ENCODE results near the gene CDC42. TPM values are rescaled to one million over a fixed set of nuclear protein-coding genes. Genes with fewer than 3 reads are reported as not detected.

Gene CDC42
- total and polyA plus RNA-seq, 2 experiments from 2014 or later, result 119 to 184 TPM

GRCh38 chr1:22132517-22133235 is 80.2 kb downstream of the CDC42 start:
- Histone ChIP-seq H4K20me1 (replicated peaks; ENCODE audit: insufficient read depth) (no peaks in the 10 kb centered on the region; the same call in 1 of the 2 replicates), H3K4me2 (no peak overlapping the region), H3K4me1 (ENCODE audit: insufficient read depth) (peaks cover 21% of the 10 kb centered on the region), H3K4me3 (no peak overlapping the region), H3K27me3 (ENCODE audit: insufficient read depth) (no peaks in the 10 kb centered on the region), H3F3A (replicated peaks; ENCODE audit: low read depth) (0 out of 2 replicates have a peak, but pooled peaks cover 3% of the 10 kb centered on the region), H3K79me2 (replicated peaks; ENCODE audit: insufficient read depth) (no peaks in the 10 kb centered on the region), H3K27ac (ENCODE audit: low read depth) (no peak overlapping the region), H3K36me3 (ENCODE audit: insufficient read depth) (no peaks in the 10 kb centered on the region), H2AFZ (no peak overlapping the region), H3K9me2 (ENCODE audit: insufficient read depth) (no peaks in the 10 kb centered on the region)
- ATAC-seq, result no peak
- Mint-ChIP-seq H3K4me1 (peaks cover 26% of the 10 kb centered on the region), H3K27ac (no peak overlapping the region), H3K4me3 (no peak overlapping the region), H3K9me3 (no peaks in the 10 kb centered on the region; the same call in 2 of the 3 replicates), H3K27me3 (ENCODE audit: insufficient read depth, low read depth, poor library complexity) (peaks cover 14% of the 10 kb centered on the region), H3K36me3 (ENCODE audit: low read depth) (no peaks in the 10 kb centered on the region)
- TF ChIP-seq CTCF (conservative IDR thresholded peaks at IDR 0.05; ENCODE audit: low read depth in 2 of 2), result no peak
- TF ChIP-seq EZH2phosphoT487 (IDR thresholded peaks at IDR 0.05; ENCODE audit: unreplicated experiment), result no peak
- TF ChIP-seq JUNB (IDR thresholded peaks at IDR 0.05; ENCODE audit: unreplicated experiment), result no peak
- no peak for TF ChIP-seq ZNF114 (CRISPR knock-in tag; IDR thresholded peaks at IDR 0.05)
- DNase-seq (ENCODE audit: low spot score), result no peak

GRCh38 chr1:22133247-22133930 is 80.9 kb downstream of the CDC42 start:
- H3K4me2 ChIP-seq, result peak overlapping the region; percentile 48; the same call in 1 of the 2 replicates
- no peak overlapping the region for H2AFZ ChIP-seq
- Mint-ChIP-seq H3K9me3 (no peaks in the 10 kb centered on the region; the same call in 2 of the 3 replicates), H3K4me1 (peaks cover 33% of the 10 kb centered on the region), H3K27me3 (ENCODE audit: insufficient read depth, low read depth, poor library complexity) (peaks cover 14% of the 10 kb centered on the region), H3K36me3 (ENCODE audit: low read depth) (no peaks in the 10 kb centered on the region), H3K27ac (no peak overlapping the region), H3K4me3 (no peak overlapping the region)
- 0 out of 2 replicates have a peak, but pooled peaks cover 3% of the 10 kb centered on the region for H3F3A ChIP-seq (replicated peaks; ENCODE audit: low read depth)
- no peaks in the 10 kb centered on the region for H3K9me2 ChIP-seq (ENCODE audit: insufficient read depth)
- H3K36me3 ChIP-seq (ENCODE audit: insufficient read depth), result no peaks in the 10 kb centered on the region
- H3K4me1 ChIP-seq (ENCODE audit: insufficient read depth), result peaks cover 21% of the 10 kb centered on the region
- H3K4me3 ChIP-seq, result 0 out of 2 replicates have a peak overlapping the region, but pooled peaks have one; percentile 20
- ATAC-seq (peak; percentile 35), DNase-seq (ENCODE audit: low spot score) (peak; percentile 32)
- TF ChIP-seq EZH2 (IDR thresholded peaks at IDR 0.05; ENCODE audit: low read depth, unreplicated experiment) (no peak), NANOG (IDR thresholded peaks at IDR 0.05; ENCODE audit: borderline replicate concordance) (no peak), EZH2phosphoT487 (IDR thresholded peaks at IDR 0.05; ENCODE audit: unreplicated experiment) (no peak), ZNF331 (CRISPR knock-in tag; IDR thresholded peaks at IDR 0.05; ENCODE audit: low read depth) (no peak), ZNF462 (CRISPR knock-in tag; IDR thresholded peaks at IDR 0.05) (no peak), POLR2AphosphoS5 (IDR thresholded peaks at IDR 0.05; ENCODE audit: low read depth) (no peak)
- H3K27ac ChIP-seq (ENCODE audit: low read depth), result no peak overlapping the region
- no peaks in the 10 kb centered on the region for H3K79me2 ChIP-seq (replicated peaks; ENCODE audit: insufficient read depth)
- no peaks in the 10 kb centered on the region; the same call in 1 of the 2 replicates for H4K20me1 ChIP-seq (replicated peaks; ENCODE audit: insufficient read depth)
- H3K27me3 ChIP-seq (ENCODE audit: insufficient read depth), result no peaks in the 10 kb centered on the region
